ENCODE measurements around the gene WNT9B. TPM values are rescaled to one million over a fixed set of nuclear protein-coding genes. Genes with fewer than 3 reads are reported as not detected.

WNT9B gene
- total and polyA plus RNA-seq, 11 donors: 0.19 to 1.4 (median 0.53) TPM

DNA sequence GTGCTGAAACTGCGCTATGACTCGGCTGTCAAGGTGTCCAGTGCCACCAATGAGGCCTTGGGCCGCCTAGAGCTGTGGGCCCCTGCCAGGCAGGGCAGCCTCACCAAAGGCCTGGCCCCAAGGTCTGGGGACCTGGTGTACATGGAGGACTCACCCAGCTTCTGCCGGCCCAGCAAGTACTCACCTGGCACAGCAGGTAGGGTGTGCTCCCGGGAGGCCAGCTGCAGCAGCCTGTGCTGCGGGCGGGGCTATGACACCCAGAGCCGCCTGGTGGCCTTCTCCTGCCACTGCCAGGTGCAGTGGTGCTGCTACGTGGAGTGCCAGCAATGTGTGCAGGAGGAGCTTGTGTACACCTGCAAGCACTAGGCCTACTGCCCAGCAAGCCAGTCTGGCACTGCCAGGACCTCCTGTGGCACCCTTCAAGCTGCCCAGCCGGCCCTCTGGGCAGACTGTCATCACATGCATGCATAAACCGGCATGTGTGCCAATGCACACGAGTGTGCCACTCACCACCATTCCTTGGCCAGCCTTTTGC, 25.0 kb downstream of the WNT9B start:
- no peaks in the 10 kb centered on the region for H3K9me3 ChIP-seq
- H3K4me1 ChIP-seq: peaks cover 0 to 40% (median 0%) of the 10 kb centered on the region in 12 donors
- intact Hi-C loops (cut with DNase I): loop anchor here in 1 of 10 donors (10.0 kb wide), 1 partner anchor 62 kb away; the partner anchor contains the start of gene WNT3
- WGBS, 4 donors: 64 to 82% (median 70%) methylated on average over 11 to 12 of the region's 12 CpGs
- H3K27me3 ChIP-seq: no peaks in the 10 kb centered on the region
- DNase-seq (no peak), ATAC-seq (no peak)
- H3K4me3 ChIP-seq: no peak overlapping the region
- peak overlapping the region in 1 of 12 donors; percentile 90 for H3K27ac ChIP-seq
- no peaks in the 10 kb centered on the region for H3K36me3 ChIP-seq
- TF ChIP-seq POLR2A (IDR thresholded peaks at IDR 0.05): no peak
- TF ChIP-seq, protein P1, sequence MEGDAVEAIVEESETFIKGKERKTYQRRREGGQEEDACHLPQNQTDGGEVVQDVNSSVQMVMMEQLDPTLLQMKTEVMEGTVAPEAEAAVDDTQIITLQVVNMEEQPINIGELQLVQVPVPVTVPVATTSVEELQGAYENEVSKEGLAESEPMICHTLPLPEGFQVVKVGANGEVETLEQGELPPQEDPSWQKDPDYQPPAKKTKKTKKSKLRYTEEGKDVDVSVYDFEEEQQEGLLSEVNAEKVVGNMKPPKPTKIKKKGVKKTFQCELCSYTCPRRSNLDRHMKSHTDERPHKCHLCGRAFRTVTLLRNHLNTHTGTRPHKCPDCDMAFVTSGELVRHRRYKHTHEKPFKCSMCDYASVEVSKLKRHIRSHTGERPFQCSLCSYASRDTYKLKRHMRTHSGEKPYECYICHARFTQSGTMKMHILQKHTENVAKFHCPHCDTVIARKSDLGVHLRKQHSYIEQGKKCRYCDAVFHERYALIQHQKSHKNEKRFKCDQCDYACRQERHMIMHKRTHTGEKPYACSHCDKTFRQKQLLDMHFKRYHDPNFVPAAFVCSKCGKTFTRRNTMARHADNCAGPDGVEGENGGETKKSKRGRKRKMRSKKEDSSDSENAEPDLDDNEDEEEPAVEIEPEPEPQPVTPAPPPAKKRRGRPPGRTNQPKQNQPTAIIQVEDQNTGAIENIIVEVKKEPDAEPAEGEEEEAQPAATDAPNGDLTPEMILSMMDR (IDR thresholded peaks at IDR 0.05): peak in 1 of 12 donors; percentile 4

DNA sequence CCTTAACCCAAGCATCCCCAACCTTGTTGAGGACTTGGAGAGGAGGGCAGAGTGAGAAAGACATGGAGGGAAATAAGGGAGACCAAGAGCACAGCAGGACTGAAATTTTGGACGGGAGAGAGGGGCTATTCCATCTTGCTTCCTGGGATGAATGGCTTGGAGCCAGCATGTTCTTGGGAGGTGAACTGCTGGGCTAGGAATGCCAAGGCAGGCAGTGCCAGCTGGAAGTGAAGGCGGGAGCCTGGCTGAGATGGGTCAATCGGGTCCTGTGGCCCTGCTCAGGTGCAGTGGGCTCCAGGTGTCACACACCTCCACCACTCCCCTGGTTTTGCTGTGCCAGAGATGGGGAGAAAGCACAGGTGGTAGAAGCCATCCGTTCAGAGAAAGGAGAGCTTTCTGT, 25.5 kb downstream of the WNT9B start:
- ATAC-seq (no peak), DNase-seq (no peak)
- 76 to 85% (median 83%) methylated on average over 4 of the region's 4 CpGs for WGBS, 4 donors
- Histone ChIP-seq H3K4me3 (no peak overlapping the region), H3K9me3 (no peaks in the 10 kb centered on the region), H3K27me3 (no peaks in the 10 kb centered on the region), H3K4me1 (peaks cover 0 to 40% (median 0%) of the 10 kb centered on the region in 12 donors), H3K27ac (peak overlapping the region in 2 of 12 donors; percentile 29 to 90), H3K36me3 (no peaks in the 10 kb centered on the region)
- TF ChIP-seq POLR2A (IDR thresholded peaks at IDR 0.05): no peak
- TF ChIP-seq, protein P1 (IDR thresholded peaks at IDR 0.05): no peak
- intact Hi-C loops (cut with DNase I): loop anchor here in 1 of 10 donors (10.0 kb wide), 1 partner anchor 62 kb away; the partner anchor contains the start of gene WNT3

DNA sequence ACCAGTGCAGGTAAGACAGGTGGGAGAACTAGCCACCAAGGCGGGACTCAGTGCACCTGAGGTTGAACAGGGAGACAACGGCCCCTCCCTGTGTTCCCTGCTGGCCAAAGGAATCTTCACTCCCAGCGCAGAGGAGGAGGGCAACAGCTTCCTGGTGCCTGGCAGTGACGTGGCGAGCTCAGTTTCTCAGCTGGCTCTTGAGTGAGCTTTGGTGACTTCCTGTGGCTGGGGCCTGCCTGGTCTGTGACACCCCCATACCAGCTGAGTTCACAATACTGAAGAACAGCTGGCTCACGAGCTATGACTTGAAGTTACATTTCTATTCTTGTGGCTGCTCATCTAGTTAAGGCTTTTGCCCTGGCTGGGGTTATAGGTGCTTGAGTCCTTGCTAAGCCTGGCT, 26.1 kb downstream of the WNT9B start:
- Histone ChIP-seq H3K27ac (peak overlapping the region in 5 of 12 donors; percentile 17 to 90 (median 29)), H3K4me1 (peaks cover 0 to 40% (median 0%) of the 10 kb centered on the region in 12 donors), H3K9me3 (no peaks in the 10 kb centered on the region), H3K36me3 (no peaks in the 10 kb centered on the region), H3K27me3 (no peaks in the 10 kb centered on the region), H3K4me3 (no peak overlapping the region)
- intact Hi-C loops (cut with DNase I): loop anchor here in 1 of 10 donors (10.0 kb wide), 1 partner anchor 63 kb away; the partner anchor contains the start of gene WNT3
- 73 to 79% (median 74%) methylated on average over 6 of the region's 6 CpGs for WGBS, 4 donors
- TF ChIP-seq, protein P1 (IDR thresholded peaks at IDR 0.05): no peak
- no peak for TF ChIP-seq POLR2A (IDR thresholded peaks at IDR 0.05)
- peak in 2 of 4 donors; percentile 29 to 44 for ATAC-seq
- peak in 2 of 5 donors; percentile 43 to 44 for DNase-seq

DNA sequence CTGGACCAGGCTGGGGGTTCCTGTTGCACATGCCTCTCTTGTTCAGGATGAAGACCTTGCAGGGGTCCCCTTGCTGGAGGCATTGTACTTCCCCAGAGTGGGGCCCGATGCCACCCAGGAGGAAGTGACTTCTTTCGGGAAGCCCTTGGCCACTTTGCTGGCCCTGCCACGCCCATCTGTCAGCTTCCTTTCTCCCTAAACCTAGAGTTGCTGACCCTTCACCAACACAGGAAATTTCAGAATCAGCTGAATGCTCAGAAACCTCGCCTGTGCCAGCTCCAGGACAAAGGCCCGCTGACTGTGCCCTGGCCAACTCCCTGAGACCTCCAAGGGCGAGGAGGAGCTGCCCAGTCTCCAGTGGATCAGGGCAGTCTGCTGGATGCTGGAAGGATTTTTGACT, 26.7 kb downstream of the WNT9B start:
- H3K27ac ChIP-seq: peak overlapping the region in 9 of 12 donors; percentile 29 to 90 (median 46)
- H3K4me3 ChIP-seq: no peak overlapping the region
- H3K4me1 ChIP-seq: peaks cover 0 to 40% (median 0%) of the 10 kb centered on the region in 12 donors
- TF ChIP-seq, protein P1 (IDR thresholded peaks at IDR 0.05): no peak
- TF ChIP-seq POLR2A (IDR thresholded peaks at IDR 0.05): no peak
- intact Hi-C loops (cut with DNase I): loop anchor here in 1 of 10 donors (10.0 kb wide), 1 partner anchor 63 kb away; the partner anchor contains the start of gene WNT3
- H3K9me3 ChIP-seq: no peaks in the 10 kb centered on the region
- ATAC-seq: peak in 3 of 4 donors; percentile 67 to 81 (median 80)
- H3K36me3 ChIP-seq: no peaks in the 10 kb centered on the region
- WGBS, 4 donors: 53 to 76% (median 56%) methylated on average over 6 of the region's 6 CpGs
- peak; percentile 42 to 78 (median 70) for DNase-seq
- H3K27me3 ChIP-seq: peaks cover 0 to 5% (median 0%) of the 10 kb centered on the region in 9 donors
